CD4-positive, CD25-positive, alpha-beta regulatory T cell (primary cell): ENCODE results near the gene PPM1G. TPM values are rescaled to one million over a fixed set of nuclear protein-coding genes. Genes with fewer than 3 reads are reported as not detected.

Experiments
- polyA plus RNA-seq, 4 donors: library from polyadenylated mRNA; unstranded; fragments of 300-500 nt; fragmentation: Illumina TruSeq; gene quantifications; one replicate each; pipeline ENCODE4 v1.2.3, GENCODE V29; 2021
- total RNA-seq: library from RNA; stranded (reverse); gene quantifications from one replicate; pipeline ENCODE4 v1.2.3, GENCODE V29; 2022

The PPM1G gene
- total and polyA plus RNA-seq, 5 donors from 2014 or later, result 73.7 to 144 (median 117) TPM

Other genes with a start within 250 kb of the PPM1G start
- gene ATRAID, start 197.6 kb downstream of the PPM1G start, total RNA-seq, result 77.3 TPM
- 100 to 1,000 TPM; 338 to 375 (median 359) TPM for gene ATRAID, start 197.6 kb downstream of the PPM1G start, polyA plus RNA-seq
- 154 TPM for gene SLC5A6, start 197.3 kb downstream of the PPM1G start, total RNA-seq
- 10 to 100 TPM; 15.5 to 18.5 (median 17.0) TPM for gene SLC5A6, start 197.3 kb downstream of the PPM1G start, polyA plus RNA-seq
- 27.4 TPM for gene CAD, start 192.2 kb downstream of the PPM1G start, total RNA-seq
- gene CAD, start 192.2 kb downstream of the PPM1G start, polyA plus RNA-seq, result 10 to 100 TPM; 12.2 to 18.4 (median 13.8) TPM
- 0.10 TPM for gene SLC30A3, start 146.5 kb downstream of the PPM1G start, total RNA-seq
- gene SLC30A3, start 146.5 kb downstream of the PPM1G start, polyA plus RNA-seq, result under 1 TPM in 1 of 4 donors, not detected in 3; 0.05 TPM
- not detected for gene DNAJC5G, start 134.2 kb downstream of the PPM1G start, total RNA-seq
- gene DNAJC5G, start 134.2 kb downstream of the PPM1G start, polyA plus RNA-seq, result not detected
- not detected for gene TRIM54, start 127.2 kb downstream of the PPM1G start, total RNA-seq
- under 1 TPM in 1 of 4 donors, not detected in 3; 0.10 TPM for gene TRIM54, start 127.2 kb downstream of the PPM1G start, polyA plus RNA-seq
- 2.2 TPM for gene UCN, start 101.1 kb downstream of the PPM1G start, total RNA-seq
- under 1 TPM in 3 of 4 donors, not detected in 1; 0.24 to 0.79 (median 0.32) TPM for gene UCN, start 101.1 kb downstream of the PPM1G start, polyA plus RNA-seq
- gene MPV17, start 86.5 kb downstream of the PPM1G start, total RNA-seq, result 56.7 TPM
- 100 to 1,000 TPM; 124 to 166 (median 133) TPM for gene MPV17, start 86.5 kb downstream of the PPM1G start, polyA plus RNA-seq
- 52.8 TPM for gene GTF3C2, start 52.8 kb downstream of the PPM1G start, total RNA-seq
- gene GTF3C2, start 52.8 kb downstream of the PPM1G start, polyA plus RNA-seq, result 10 to 100 TPM; 27.5 to 45.8 (median 35.3) TPM
- gene EIF2B4, start 39.3 kb downstream of the PPM1G start, total RNA-seq, result 33.2 TPM
- gene EIF2B4, start 39.3 kb downstream of the PPM1G start, polyA plus RNA-seq, result 10 to 100 TPM; 27.3 to 38.8 (median 34.5) TPM
- gene SNX17, start 39.0 kb downstream of the PPM1G start, total RNA-seq, result 85.5 TPM
- gene SNX17, start 39.0 kb downstream of the PPM1G start, polyA plus RNA-seq, result 100 to 1,000 TPM; 224 to 262 (median 243) TPM
- gene ZNF513, start 28.9 kb downstream of the PPM1G start, total RNA-seq, result 20.9 TPM
- gene ZNF513, start 28.9 kb downstream of the PPM1G start, polyA plus RNA-seq, result 1 to 10 TPM; 1.4 to 4.9 (median 3.5) TPM
- gene NRBP1, start 19.0 kb upstream of the PPM1G start, total RNA-seq, result 182 TPM
- 100 to 1,000 TPM in 3 of 4 donors, 10 to 100 TPM in 1; 87.1 to 122 (median 109) TPM for gene NRBP1, start 19.0 kb upstream of the PPM1G start, polyA plus RNA-seq
- 10.0 TPM for gene KRTCAP3, start 32.8 kb upstream of the PPM1G start, total RNA-seq
- 1 to 10 TPM; 2.0 to 7.7 (median 2.3) TPM for gene KRTCAP3, start 32.8 kb upstream of the PPM1G start, polyA plus RNA-seq
- gene IFT172, start 80.2 kb upstream of the PPM1G start, total RNA-seq, result 10.3 TPM
- gene IFT172, start 80.2 kb upstream of the PPM1G start, polyA plus RNA-seq, result 1 to 10 TPM; 1.1 to 2.9 (median 1.4) TPM
- gene FNDC4, start 85.6 kb upstream of the PPM1G start, total RNA-seq, result 0.39 TPM
- not detected for gene FNDC4, start 85.6 kb upstream of the PPM1G start, polyA plus RNA-seq
- gene GCKR, start 87.2 kb upstream of the PPM1G start, total RNA-seq, result not detected
- not detected for gene GCKR, start 87.2 kb upstream of the PPM1G start, polyA plus RNA-seq
- 29.3 TPM for gene ZNF512, start 173.5 kb upstream of the PPM1G start, total RNA-seq
- 10 to 100 TPM; 29.3 to 47.8 (median 39.6) TPM for gene ZNF512, start 173.5 kb upstream of the PPM1G start, polyA plus RNA-seq
- gene CCDC121, start 219.4 kb upstream of the PPM1G start, total RNA-seq, result 0.79 TPM
- 1 to 10 TPM in 2 of 4 donors, under 1 TPM in 2; 0.49 to 2.4 (median 0.96) TPM for gene CCDC121, start 219.4 kb upstream of the PPM1G start, polyA plus RNA-seq
- 27.8 TPM for gene GPN1, start 219.5 kb upstream of the PPM1G start, total RNA-seq
- 10 to 100 TPM; 74.2 to 85.0 (median 76.4) TPM for gene GPN1, start 219.5 kb upstream of the PPM1G start, polyA plus RNA-seq